Esophagus squamous epithelium (tissue), 5 donors: ENCODE measurements around the gene TXNDC12. TPM values are rescaled to one million over a fixed set of nuclear protein-coding genes. Genes with fewer than 3 reads are reported as not detected.

Source experiments
- DNase-seq: peaks from one replicate; lab custom pipeline; 2025; lab: John Stamatoyannopoulos, UW
- H3K27ac ChIP-seq, 4 donors: fragments of 200-600 bp; sonication (generic); one replicate each; pipeline ENCODE4 v1.5.1; 2016 to 2019; ENCODE audit warnings: mild to moderate bottlenecking in 1 of 4
- H3K27me3 ChIP-seq, 4 donors: fragments of 200-600 bp; sonication (generic); 1 replicate in 3 of 4; 2 replicates in 1 of 4; pipeline versions ENCODE4 v1.5.1 to v1.6.0; 2017 to 2021; ENCODE audit warnings: antibody characterized with exemption in 1 of 4
- H3K36me3 ChIP-seq, 3 donors: fragments of 200-600 bp; sonication (generic); one replicate each; pipeline ENCODE4 v1.5.1; 2016 to 2019
- H3K4me1 ChIP-seq, 3 donors: fragments of 200-600 bp; sonication (generic); one replicate each; pipeline ENCODE4 v1.5.1; 2017 to 2019
- H3K4me3 ChIP-seq, 4 donors: fragments of 200-600 bp; sonication (generic); 1 replicate in 3 of 4; 2 replicates in 1 of 4; pipeline ENCODE4 v1.5.1; 2016 to 2019; ENCODE audit warnings: mild to moderate bottlenecking in 2 of 4, moderate library complexity in 1 of 4
- H3K9me3 ChIP-seq, 3 donors: fragments of 200-600 bp; sonication (generic); one replicate each; pipeline ENCODE4 v1.5.1; 2016 to 2019
- CTCF ChIP-seq, 6 experiments: fragments of 450-650 bp in 4 of 6; fragments of 200-600 bp in 2 of 6; sonication (generic) in 2 of 6; IDR thresholded peaks; one replicate each; pipeline ENCODE4 v1.5.1; 2016 to 2019; ENCODE audit warnings: antibody characterized with exemption in 6 of 6, mild to moderate bottlenecking in 4 of 6, moderate library complexity in 4 of 6
- POLR2A ChIP-seq, 4 donors: fragments of 450-650 bp; IDR thresholded peaks; one replicate each; pipeline ENCODE4 v1.6.1; 2017; ENCODE audit warnings: antibody characterized with exemption in 4 of 4, mild to moderate bottlenecking in 4 of 4, moderate library complexity in 3 of 4
- WGBS, 2 donors: methylation state at CpG; one replicate each; pipeline ENCODE4 v1.1.5; 2018; 5-methylcytosine and 5-hydroxymethylcytosine counted together
- intact Hi-C: fragments of 100-400 bp; cut with DNase I; formaldehyde crosslinking; loops from one replicate; pipeline ENCODE4 v1.15.0; 2022
- total RNA-seq, 4 donors: library from RNA; depleted of rRNA; stranded (reverse); fragments of >200 nt; gene quantifications; one replicate each; pipeline ENCODE4 v1.1.0, GENCODE V29; 2016
- donor health status: DM: yes; HTN: yes; CAD: no.

Gene TXNDC12
- total RNA-seq, 4 donors from 2014 or later, result 16.6 to 29.8 (median 23.2) TPM

GRCh38 chr1:51989582-51990477 lies 65.2 kb downstream of the TXNDC12 start:
- H3K9me3 ChIP-seq, result no peaks in the 10 kb centered on the region
- intact Hi-C loops, result no loop called here
- WGBS, 2 donors, result 41 to 59% methylated on average over 12 to 15 of the region's 47 CpGs
- TF ChIP-seq POLR2A (IDR thresholded peaks at IDR 0.05) (no peak), CTCF (IDR thresholded peaks at IDR 0.05) (no peak)
- H3K4me3 ChIP-seq, result peak overlapping the region; percentile 20 to 68 (median 42)
- H3K36me3 ChIP-seq, result no peaks in the 10 kb centered on the region
- peaks cover 3 to 11% (median 7%) of the 10 kb centered on the region in 3 donors for H3K4me1 ChIP-seq
- H3K27ac ChIP-seq, result no peak overlapping the region
- DNase-seq, result no peak
- H3K27me3 ChIP-seq, result peaks cover 5 to 67% (median 6%) of the 10 kb centered on the region in 4 donors

GRCh38 chr1:51988254-51988653 lies 66.7 kb downstream of the TXNDC12 start:
- intact Hi-C loops, result no loop called here
- no peak for TF ChIP-seq POLR2A (IDR thresholded peaks at IDR 0.05)
- TF ChIP-seq CTCF (IDR thresholded peaks at IDR 0.05), result no peak
- Histone ChIP-seq H3K4me1 (peaks cover 3 to 11% (median 7%) of the 10 kb centered on the region in 3 donors), H3K4me3 (no peak overlapping the region), H3K9me3 (no peaks in the 10 kb centered on the region), H3K27me3 (peaks cover 5 to 57% (median 6%) of the 10 kb centered on the region in 4 donors), H3K27ac (no peak overlapping the region), H3K36me3 (no peaks in the 10 kb centered on the region)
- no peak for DNase-seq

- Histone ChIP-seq H3K9me3 (no peaks in the 10 kb centered on the region), H3K27me3 (peaks cover 2 to 42% (median 6%) of the 10 kb centered on the region in 4 donors), H3K4me3 (no peak overlapping the region), H3K36me3 (no peaks in the 10 kb centered on the region), H3K27ac (no peak overlapping the region), H3K4me1 (peaks cover 3 to 11% (median 7%) of the 10 kb centered on the region in 3 donors)
- intact Hi-C loops, result no loop called here
- TF ChIP-seq CTCF (IDR thresholded peaks at IDR 0.05) (no peak), POLR2A (IDR thresholded peaks at IDR 0.05) (no peak)
- DNase-seq, result no peak
- 56 to 66% methylated on average over 3 to 4 of the region's 4 CpGs for WGBS, 2 donors
Observed at GRCh38 chr1:51986718-51987117, 68.3 kb downstream of the TXNDC12 start.

GRCh38 chr1:51982161-51982560 lies 72.8 kb downstream of the TXNDC12 start:
- 71 to 93% methylated on average over 3 of the region's 3 CpGs for WGBS, 2 donors

More at GRCh38 chr1:51982161-51982560, 72.8 kb downstream of the TXNDC12 start:
- no peak for TF ChIP-seq CTCF (IDR thresholded peaks at IDR 0.05)
- no peak for TF ChIP-seq POLR2A (IDR thresholded peaks at IDR 0.05)
- intact Hi-C loops, result no loop called here
- Histone ChIP-seq H3K4me1 (no peaks in the 10 kb centered on the region), H3K9me3 (no peaks in the 10 kb centered on the region), H3K27ac (no peak overlapping the region), H3K4me3 (no peak overlapping the region), H3K36me3 (no peaks in the 10 kb centered on the region), H3K27me3 (no peaks in the 10 kb centered on the region)
- DNase-seq, result no peak
